ENCODE measurements around the gene YPEL1.
"Not testable (repeated sequence)": the region's sequence is repeated elsewhere in the genome, so short reads cannot be mapped to it uniquely, and the experiment has no call there.

The YPEL1 gene

DNA sequence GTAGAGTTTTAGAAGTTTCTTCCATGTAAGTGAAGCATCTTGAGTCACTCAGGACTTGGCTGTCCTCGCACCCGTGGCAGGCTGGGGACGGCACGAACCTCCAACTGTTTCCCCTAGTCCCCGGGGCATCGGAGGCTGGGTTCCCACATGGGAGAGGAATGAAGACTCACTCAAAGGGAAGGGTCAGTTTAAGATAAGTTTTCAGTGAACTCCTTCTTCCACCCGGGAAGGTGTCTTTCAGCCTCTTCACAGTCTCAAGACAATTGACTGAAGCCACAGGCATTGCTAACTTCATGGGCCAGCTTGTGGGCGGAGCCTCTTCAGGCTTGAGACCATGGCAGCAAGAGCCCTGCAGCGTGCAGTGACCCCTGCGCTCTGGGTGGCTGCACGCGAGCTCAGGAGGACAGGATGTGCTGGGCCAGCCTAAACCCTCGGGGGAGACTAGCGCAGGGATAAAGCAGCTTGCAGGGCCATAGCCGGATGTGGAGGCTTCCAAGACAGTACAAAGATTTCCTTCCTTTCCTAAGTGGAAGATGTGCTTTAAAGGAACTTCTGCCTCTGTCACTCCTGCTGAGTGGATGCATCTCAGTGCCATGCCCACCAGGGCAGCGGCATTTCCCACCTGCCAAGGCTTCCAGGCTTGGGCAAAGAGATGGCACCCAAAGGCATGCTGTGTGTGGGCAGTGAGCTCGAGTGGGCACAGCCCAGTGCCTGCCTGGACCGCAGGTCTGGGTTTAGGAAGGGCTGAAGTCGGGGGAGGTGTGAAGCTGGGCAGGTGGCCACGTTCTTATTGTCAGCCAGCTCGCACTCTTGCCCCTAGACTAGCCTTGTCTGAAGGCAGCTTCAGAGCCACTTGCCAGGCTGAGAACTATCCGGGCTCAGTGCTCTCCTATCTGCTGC lies 36.9 kb downstream of the YPEL1 start:
- no peak for DNase-seq

DNA sequence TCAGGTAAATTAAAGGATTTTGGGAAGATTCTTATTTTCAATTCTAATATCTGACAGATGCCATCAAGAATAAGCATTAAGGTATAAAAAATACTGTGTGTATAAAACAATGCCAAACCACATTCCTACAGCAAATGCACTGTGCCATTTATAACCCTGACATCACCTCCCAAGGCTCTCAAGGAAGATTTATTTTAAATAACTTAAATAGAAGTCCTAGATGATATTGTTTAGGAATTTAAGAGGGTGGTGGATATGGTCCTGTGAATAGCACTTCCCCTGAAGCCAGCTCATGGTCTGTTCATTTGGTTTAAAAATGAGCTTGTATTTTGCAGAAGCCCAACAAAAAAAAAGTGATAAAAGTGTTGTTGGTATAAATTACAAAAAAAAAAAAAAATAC lies 37.7 kb downstream of the YPEL1 start:
- no peak for DNase-seq

DNA sequence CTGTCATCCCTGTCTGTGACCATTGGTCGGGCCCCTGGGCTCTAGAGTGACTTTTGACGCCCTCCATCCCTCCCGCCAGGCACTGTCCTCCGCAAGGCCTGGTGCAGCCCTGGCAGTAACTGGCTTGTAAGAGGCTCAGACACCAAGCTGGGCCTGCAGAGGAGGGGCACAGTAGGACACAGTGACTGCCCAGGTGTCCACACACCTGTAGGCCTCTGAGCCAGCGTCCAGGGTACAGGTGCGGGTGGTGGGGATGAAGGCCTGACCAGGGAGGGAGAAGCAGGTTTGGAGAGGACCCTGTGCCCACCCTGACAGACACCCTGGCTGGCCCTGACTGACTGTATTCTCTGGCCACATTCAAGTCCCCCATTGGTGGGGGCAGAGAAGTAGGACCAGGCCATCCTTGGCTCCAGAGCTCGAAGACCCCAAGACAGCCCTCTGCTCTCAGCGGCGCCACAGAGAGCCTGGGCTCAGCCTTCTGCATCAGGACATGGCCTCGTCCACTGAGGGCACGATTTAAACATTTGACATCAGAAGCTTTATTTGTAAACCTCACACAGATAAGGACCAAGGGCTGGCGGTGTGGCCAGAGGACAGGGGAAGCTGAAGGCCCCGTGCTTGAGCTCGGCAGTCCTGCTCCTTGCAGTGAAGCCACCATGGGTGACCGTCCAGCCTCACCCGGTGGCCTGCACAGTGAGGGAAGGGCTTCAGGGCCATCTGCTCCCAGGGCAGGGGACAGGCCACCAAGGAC lies 38.4 kb downstream of the YPEL1 start:
- DNase-seq = no peak

- no peak for DNase-seq
These were observed 39.5 kb downstream of the YPEL1 start for GRCh38 chr22:21696115-21696514.

DNA sequence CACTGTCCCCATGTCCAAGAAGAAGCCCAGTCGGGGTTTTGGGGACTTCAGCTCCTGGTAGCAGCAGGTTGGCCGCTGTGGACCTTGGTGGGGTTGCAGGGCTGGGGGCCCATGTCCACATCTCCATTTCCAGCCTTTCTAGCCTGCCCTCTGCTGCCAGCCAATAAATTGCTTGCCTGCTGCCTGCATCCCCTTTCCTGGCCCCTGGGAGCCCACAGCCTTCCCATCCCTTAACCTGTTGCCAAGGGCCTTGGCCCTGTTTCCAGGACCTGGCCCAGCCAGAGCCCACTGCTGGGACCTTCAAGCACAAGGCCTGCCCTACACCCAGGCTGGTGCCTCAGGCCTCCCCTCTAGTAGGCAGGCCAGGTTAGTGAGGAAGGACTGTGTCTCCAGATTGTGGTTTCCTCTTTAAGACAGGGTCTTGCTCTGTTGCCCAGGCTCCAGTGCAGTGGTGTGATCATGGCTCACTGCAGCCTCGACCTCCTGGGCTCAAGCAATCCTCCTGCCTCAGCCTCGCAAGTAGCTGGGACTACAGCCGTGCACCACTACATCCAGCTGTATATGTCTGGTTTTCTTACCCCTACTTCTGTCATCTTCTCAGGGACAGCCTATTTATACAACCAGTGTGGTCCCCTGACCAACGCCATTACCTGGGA lies 40.0 kb downstream of the YPEL1 start:
- DNase-seq = no peak

GRCh38 chr22:21694795-21695429 lies 40.7 kb downstream of the YPEL1 start:
- DNase-seq = no peak

GRCh38 chr22:21694394-21694793 lies 41.2 kb downstream of the YPEL1 start:
- DNase-seq = no peak

- DNase-seq = no peak
These were observed 41.6 kb downstream of the YPEL1 start for GRCh38 chr22:21693999-21694341.

DNA sequence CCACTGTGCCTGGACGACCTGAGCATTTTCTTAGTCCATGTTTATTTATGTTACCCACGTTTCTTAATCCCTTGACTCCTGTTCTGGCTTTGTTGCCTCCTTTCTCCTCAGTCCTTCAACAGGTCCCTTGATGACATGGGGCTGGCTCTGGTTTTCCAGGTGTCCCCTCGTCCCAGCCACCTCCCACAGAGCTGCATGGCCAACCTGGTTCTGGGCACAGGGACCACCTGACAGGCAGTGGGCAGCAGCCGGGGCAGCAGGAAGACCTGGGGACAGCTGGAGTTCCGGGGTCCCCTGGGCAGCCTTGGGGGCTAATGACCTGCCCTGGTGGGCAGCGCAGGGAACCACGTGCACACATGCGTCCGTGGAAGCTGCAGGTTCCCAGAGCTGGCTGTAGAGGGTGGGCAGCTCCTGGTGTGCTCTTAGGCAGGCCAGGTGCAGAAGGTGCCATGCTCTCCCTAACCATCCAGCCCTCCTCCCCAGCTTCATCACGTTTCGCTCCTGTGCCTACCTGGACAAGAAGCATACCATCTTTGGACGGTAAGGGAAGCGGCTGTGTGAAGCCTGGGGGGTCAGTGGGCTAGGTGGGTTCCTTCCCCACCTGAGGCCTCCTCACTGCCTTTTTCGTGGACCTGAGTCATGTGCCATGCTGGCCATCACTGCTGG lies 42.1 kb downstream of the YPEL1 start:
- DNase-seq = no peak

- not testable (repeated sequence) for DNase-seq
These were observed 42.7 kb downstream of the YPEL1 start for GRCh38 chr22:21692856-21693255.

DNA sequence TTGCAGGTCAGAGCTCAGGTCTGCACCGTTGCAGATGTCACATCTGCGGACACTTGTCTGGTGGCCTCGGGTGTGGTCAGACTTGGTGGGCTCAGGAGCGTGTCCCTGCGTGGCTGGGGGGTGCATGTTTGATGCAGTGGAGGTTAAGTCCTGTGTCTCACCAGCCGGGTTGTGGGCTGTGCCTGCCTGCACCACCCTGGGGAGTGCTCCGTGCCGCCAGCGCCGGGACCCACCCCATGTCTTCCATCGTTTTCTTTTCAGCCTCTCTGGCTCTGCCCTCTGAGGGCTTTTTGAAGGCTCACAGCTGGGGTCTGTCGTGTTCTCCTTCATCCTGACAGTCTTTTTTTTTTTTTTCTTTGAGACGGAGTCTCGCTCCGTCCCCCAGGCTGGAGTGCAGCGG lies 43.8 kb downstream of the YPEL1 start:
- DNase-seq = no peak

- no peak for DNase-seq
These were observed 45.2 kb downstream of the YPEL1 start for GRCh38 chr22:21690401-21690801.

DNA sequence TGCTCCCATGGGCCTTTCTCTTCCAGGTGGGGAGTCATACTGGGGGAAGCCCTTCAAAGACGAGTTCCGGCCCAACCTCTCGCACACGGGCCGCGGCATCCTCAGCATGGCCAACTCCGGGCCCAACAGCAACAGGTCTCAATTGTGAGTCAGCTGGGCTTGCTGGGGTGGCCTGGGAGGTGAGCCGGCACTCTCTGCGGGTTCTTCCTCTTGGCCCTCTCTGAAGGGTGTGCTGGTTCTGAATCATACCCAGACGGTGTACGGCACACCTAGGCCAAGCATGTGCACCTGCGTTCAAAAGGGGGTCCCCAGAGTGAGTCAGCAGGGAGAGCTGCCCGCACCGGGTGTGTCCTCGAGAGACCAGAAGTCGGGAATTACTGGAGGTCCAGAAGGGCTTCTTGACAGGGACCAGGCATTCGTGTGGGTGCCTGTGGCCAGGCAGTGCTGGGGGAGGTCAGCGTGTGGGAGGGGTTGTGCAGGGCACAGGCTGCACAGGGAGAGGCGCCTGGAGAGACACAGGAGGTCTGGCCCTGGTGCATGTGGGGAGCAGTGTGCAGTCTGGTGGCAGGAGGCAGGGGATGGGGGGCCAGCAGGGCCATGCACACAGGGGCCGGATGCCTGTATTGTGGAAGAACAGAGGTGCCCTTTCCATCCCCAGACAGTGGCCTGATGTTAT lies 46.8 kb downstream of the YPEL1 start:
- DNase-seq = no peak

DNA sequence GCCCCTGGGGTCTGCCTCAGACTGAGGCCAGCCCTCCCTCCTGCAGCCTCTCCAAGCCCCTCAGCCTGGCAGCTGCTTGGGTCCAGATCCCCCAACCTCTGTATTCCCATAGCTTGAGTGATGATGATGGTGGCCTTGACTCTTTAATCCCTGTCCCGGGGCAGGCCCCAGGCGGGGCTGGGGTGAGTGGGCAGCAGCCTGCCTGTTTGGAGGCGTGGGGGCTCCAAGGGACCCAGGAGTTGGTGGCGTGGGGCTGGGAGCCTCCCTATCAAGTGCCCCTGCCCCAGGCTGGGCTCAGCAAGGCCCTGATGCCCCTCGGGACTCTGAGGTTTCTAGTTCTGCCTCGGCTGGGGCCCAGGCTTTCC lies 47.3 kb downstream of the YPEL1 start:
- DNase-seq = no peak

GRCh38 chr22:21687685-21688259 lies 47.8 kb downstream of the YPEL1 start:
- DNase-seq = no peak

- DNase-seq = no peak
These were observed 48.8 kb downstream of the YPEL1 start for GRCh38 chr22:21686634-21687393.

DNA sequence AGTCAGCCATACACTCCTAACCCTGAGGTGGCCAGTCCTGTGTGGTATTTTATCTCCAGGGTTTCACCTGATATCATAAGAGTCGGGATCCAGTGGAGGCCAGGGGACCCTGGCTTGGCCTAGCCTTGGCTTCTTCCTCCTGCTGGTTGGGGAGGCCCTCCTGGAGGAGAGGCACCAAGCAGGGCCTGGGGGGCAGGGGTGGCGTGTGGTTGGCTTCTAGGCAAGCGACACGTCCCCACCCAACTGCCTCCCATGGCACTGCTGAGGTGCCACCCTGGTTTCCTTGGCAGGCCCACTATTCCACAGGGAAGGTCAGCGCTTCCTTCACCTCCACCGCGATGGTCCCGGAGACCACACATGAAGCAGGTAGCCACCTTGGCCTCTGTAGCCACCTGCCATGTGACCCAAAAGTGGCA lies 49.4 kb downstream of the YPEL1 start:
- no peak for DNase-seq

DNA sequence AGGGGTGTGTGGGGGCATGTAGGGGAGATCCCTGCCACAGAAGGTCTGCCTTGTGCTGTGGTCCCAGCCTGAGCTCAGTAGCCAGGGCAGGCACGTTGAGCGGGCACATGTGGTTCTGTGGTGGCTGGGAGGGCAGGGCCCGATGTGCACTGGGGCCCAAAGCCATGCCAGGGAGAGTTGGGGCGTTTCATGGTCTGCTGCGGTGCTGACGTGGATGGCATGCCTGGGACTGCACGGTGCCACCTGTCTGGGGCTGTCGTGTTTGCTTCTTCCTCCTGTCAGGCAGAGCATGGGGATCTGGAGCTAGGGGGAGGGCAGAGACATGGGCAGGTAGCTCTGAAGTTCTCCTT lies 50.5 kb downstream of the YPEL1 start:
- DNase-seq = no peak

DNA sequence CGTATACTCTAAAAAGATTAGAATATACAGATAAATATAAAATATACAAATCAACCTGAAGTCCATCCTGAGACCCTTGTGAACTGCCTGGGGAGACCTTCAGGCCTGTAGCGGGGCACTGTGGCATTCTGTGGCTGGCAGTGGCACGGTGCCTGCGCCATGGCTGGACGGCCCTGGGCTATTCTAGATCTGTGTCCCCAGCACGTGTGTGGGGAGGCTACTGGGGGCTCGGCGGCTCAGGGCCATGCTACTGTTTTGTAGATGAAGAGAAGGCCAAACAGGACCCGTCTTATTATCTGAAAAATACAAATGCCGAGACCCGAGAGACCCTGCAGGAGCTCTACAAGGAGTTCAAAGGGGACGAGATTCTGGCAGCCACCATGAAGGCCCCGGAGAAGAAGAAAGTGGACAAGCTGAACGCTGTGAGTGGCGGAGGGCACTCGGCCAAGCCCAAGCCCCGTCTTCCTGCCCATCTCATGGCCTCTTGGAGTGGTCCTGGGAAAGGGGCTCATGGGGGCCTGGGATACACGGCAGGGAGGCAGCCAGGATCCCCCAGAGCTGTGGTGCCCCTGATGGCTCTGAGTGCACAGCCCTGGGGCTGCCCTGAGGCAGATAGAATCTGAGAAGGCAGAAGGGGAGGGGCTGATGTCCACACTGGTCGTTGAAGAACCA lies 51.0 kb downstream of the YPEL1 start:
- no peak for DNase-seq

GRCh38 chr22:21683401-21683811 lies 52.2 kb downstream of the YPEL1 start:
- DNase-seq = no peak

Data from bone marrow (tissue), 2 donors.